HG03095 (cell line): ENCODE results near the gene ZNF804B.

Experiments used
- ATAC-seq: cut with Tn5 transposase; IDR thresholded peaks from one replicate; pipeline ENCODE4 v1.9.1; 2021; ENCODE audit warnings: moderate library complexity; ENCODE audit not compliant: unreplicated experiment

ZNF804B gene

GRCh38 chr7:89247207-89247606, 487.7 kb downstream of the ZNF804B start:
- ATAC-seq = no peak

DNA sequence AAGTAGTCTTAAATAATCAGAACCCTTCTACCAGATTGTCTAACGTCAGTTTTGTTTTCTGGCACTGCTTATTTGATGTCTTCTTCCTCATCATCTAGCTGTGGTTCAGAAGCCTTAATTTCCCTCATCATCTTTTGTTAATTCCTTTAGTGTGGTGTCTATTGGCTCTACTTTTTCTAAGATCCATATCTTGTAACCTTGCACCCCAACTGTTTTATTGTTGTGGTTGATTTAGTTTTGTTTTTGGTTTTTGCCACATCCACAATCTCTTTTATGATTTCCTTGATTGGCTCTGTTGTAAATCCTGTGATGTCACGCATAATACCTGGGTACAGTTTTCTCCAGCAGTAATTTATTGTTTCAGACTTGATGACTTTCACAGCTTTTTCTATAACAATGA, 499.6 kb downstream of the ZNF804B start:
- ATAC-seq = no peak

DNA sequence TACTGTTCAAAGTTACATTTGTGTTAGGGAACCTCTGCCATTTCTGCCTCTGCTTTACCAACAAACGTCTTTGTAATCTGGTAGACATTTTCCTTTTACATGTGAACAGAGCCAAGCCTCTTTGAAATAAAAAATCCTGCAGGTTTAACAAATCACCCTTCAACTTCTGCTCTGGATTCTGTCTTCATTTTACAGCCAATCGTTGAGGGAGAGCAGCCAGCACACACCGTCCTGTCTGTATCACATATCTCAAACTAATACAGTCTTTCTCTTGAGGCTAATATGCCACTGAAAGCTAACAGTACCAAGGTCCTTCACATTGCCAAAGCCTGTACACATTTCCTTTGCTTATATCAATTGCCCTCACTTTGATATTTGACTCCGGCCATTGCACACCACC, 504.6 kb downstream of the ZNF804B start:
- no peak for ATAC-seq

DNA sequence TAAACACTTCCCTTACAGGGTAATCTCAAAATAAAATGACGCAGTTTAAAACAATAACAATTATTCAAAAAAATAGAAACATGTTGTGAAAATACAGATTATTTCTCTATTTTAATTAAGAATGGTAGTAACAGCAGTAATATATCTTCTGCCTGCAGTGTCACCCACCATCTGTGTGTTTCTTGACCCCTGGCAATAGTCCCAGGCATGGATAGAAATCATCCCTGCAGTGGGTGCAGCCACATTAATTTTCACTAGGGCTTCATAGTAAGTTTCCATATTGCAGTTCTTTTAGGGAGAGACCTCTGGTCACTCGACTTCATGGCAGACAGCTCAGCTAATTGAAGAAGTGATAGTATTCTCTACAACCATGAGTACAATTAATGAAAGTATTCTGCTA, 506.1 kb downstream of the ZNF804B start:
- no peak for ATAC-seq

DNA sequence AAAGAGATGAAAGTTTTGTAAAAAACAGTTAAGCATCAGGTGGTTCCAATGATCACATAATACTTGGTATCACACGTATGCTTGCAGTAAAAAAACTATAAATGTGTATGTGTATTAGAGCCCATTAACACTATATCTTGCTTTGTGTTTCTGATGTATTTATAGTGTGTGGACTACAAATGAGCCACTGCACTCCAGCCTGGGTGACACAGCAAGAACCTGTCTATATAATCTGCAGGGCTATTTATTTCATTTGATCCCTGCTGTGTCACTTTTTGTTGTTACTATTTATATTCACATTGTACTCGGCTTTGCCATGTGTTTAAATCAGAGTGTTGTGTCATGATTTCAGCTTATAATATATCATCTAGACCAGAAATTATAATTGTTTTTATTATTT, 523.8 kb downstream of the ZNF804B start:
- ATAC-seq = no peak

GRCh38 chr7:89308535-89308934, 549.0 kb downstream of the ZNF804B start:
- no peak for ATAC-seq

GRCh38 chr7:89311886-89312285, 552.4 kb downstream of the ZNF804B start:
- no peak for ATAC-seq

- ATAC-seq = no peak
These were observed 553.1 kb downstream of the ZNF804B start for GRCh38 chr7:89312551-89312950.

- ATAC-seq = no peak
These were observed 557.2 kb downstream of the ZNF804B start for GRCh38 chr7:89316584-89317251.

DNA sequence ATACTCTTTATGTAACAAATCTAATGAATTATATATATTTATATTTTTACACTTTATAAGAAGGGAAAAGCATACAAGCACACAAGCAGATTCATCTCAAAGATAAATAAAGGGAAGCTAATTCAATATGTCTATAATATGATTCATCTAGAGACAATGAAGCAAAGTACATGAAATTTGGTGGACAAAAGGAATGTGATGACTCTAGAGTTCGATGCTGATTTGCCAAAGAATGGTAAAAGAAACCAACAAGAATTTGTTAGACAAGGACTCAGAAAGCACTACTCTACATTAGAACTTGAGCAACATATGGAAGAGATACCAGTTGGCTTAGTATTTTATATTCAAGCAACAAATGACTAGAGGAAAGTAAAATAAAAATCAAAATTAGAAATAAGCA, 572.5 kb downstream of the ZNF804B start:
- ATAC-seq = no peak

GRCh38 chr7:89334797-89335196, 575.3 kb downstream of the ZNF804B start:
- ATAC-seq = no peak

DNA sequence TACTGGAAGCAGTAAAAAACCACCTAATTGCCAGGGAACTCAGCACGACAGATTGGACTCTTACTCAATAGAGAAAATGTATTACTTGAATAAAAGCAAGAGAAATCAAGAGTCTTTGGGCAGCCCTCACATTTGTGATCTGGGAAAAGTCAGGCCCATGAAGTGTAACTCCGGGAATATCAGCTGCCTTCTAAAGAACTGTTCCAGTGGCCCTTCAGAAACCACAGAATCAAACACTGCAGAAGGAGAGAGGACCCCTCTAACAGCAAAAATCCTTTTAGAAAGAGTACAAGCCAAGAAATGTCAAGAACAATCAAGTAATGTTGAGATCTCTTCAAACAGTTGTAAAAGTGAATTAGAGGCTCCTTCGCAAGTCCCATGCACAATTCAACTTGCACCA, 576.0 kb downstream of the ZNF804B start:
- no peak for ATAC-seq

DNA sequence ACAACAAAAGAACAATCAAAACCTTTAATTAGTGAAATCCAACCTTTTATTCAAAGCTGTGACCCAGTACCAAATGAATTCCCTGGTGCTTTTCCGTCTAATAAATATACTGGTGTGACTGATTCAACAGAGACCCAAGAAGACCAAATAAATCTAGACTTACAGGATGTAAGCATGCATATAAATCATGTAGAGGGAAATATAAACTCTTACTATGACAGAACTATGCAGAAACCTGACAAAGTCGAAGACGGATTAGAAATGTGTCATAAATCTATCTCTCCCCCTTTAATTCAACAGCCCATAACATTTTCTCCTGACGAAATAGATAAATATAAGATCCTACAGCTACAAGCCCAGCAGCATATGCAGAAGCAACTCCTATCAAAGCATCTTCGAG, 576.6 kb downstream of the ZNF804B start:
- ATAC-seq = no peak

DNA sequence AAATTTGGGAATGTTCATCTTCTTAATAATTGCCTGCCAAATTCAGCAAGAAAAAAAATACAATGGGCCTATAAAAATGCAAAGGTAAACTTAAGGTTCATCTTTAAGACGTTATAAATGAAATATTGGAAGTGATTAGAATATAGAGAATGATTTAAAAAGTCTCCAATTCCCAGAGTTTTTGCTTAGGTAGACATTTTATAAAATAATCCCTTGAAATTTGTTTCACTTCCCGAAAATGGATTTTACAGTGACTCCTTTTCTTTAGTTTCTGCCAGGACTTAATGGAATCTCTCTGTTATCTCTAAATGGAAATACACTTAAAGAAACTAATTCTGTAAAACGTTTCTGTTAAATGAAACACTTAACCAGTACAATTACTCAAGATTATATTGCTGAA, 580.2 kb downstream of the ZNF804B start:
- no peak for ATAC-seq

- no peak for ATAC-seq
These were observed 597.6 kb downstream of the ZNF804B start for GRCh38 chr7:89357121-89357520.

DNA sequence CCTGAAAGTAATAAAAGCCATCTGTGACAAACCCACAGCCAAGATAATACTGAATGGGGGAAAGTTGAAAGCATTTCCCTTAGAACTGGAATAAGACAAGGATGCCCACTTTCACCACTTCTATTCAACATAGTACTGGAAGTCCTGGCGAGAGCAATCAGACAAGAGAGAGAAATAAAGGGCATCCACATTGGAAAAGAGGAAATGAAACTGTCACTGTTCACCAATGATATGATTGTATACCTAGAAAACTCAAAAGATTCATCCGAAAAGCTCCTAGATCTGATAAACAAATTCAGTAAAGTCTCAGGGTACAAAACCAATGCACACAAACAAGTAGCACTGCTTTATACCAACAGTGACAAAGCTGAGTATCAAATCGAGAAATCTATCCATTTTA, 617.7 kb downstream of the ZNF804B start:
- ATAC-seq = no peak

DNA sequence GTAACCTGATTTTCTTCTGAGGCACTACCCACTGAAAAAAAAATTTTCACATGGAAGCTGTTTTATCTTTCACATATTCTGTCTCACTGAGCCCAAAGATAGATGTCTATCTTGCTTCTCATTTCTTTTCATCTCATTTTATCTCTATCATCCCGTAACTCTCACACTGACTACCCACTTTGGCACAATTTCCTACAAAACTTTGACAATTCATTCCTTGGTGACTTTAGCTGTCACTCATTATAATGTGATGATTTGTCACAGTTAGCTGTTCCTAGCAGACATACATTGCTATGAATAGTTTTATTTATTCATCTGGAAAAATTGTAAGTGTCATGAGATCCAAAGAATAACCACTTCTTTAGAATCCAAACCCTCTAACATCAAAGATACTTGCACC, 625.9 kb downstream of the ZNF804B start:
- ATAC-seq = no peak
